Hepatocyte (in vitro differentiated cells): ENCODE measurements around the gene CDKN1A. TPM values are rescaled to one million over a fixed set of nuclear protein-coding genes. Genes with fewer than 3 reads are reported as not detected.
A peak's percentile ranks its signal among the peaks of the same experiment; 100 is the strongest.

ENCODE experiments used
- DNase-seq: peaks from one replicate; pipeline ENCODE4 v3.0.0-alpha.2; 2016; ENCODE audit warnings: low spot score
- H2AFZ ChIP-seq: fragments of 200-600 bp; sonication (generic); 2 replicates; pipeline ENCODE4 v1.6.0; 2016; ENCODE audit warnings: antibody characterized with exemption, mild to moderate bottlenecking
- H3K27ac ChIP-seq: fragments of 200-600 bp; sonication (generic); 2 replicates; pipeline ENCODE4 v1.5.1; 2016; ENCODE audit warnings: mild to moderate bottlenecking
- H3K27me3 ChIP-seq: fragments of 200-600 bp; sonication (generic); 2 replicates; pipeline ENCODE4 v1.6.1; 2016
- H3K36me3 ChIP-seq: fragments of 200-600 bp; sonication (generic); replicated peaks from 2 replicates; pipeline ENCODE4 v1.5.1; 2016; ENCODE audit warnings: low read depth; ENCODE audit not compliant: insufficient read depth
- H3K4me1 ChIP-seq: fragments of 200-600 bp; sonication (generic); 2 replicates; pipeline ENCODE4 v1.5.1; 2016; ENCODE audit warnings: mild to moderate bottlenecking, moderate library complexity; ENCODE audit not compliant: insufficient read depth
- H3K4me2 ChIP-seq: fragments of 200-600 bp; sonication (generic); 2 replicates; pipeline ENCODE4 v1.6.0; 2016
- H3K4me3 ChIP-seq: fragments of 200-600 bp; sonication (generic); 2 replicates; pipeline ENCODE4 v1.5.1; 2016; ENCODE audit warnings: mild to moderate bottlenecking
- H3K79me2 ChIP-seq: fragments of 200-600 bp; sonication (generic); 2 replicates; pipeline ENCODE4 v1.6.0; 2017; ENCODE audit warnings: mild to moderate bottlenecking
- H3K9me2 ChIP-seq: fragments of 200-600 bp; sonication (generic); replicated peaks from 2 replicates; pipeline ENCODE4 v1.6.0; 2017; ENCODE audit warnings: mild to moderate bottlenecking; ENCODE audit not compliant: insufficient read depth
- H3K9me3 ChIP-seq: fragments of 200-600 bp; sonication (generic); 2 replicates; pipeline ENCODE4 v1.5.1; 2016; ENCODE audit warnings: low read depth, mild to moderate bottlenecking
- H4K20me1 ChIP-seq: fragments of 200-600 bp; sonication (generic); 2 replicates; pipeline ENCODE4 v1.6.0; 2016; ENCODE audit warnings: mild to moderate bottlenecking; ENCODE audit not compliant: insufficient read depth, poor library complexity, severe bottlenecking
- EZH2 ChIP-seq: fragments of 200-600 bp; sonication (generic); IDR thresholded peaks from 2 replicates; pipeline ENCODE4 v1.6.1; 2016; ENCODE audit warnings: antibody characterized with exemption, mild to moderate bottlenecking, borderline replicate concordance
- EZH2phosphoT487 ChIP-seq: fragments of 200-600 bp; sonication (generic); IDR thresholded peaks from one replicate; pipeline ENCODE4 v1.6.1; 2018; ENCODE audit warnings: antibody characterized with exemption, mild to moderate bottlenecking, low read depth, moderate library complexity; ENCODE audit not compliant: unreplicated experiment, severe bottlenecking
- WGBS: methylation state at CpG from one replicate; pipeline ENCODE4 v1.1.6; 2016; ENCODE audit warnings: low lambda C conversion rate; ENCODE audit errors: missing lambda C conversion rate; 5-methylcytosine and 5-hydroxymethylcytosine counted together
- polyA plus RNA-seq: library from polyadenylated mRNA; unstranded; fragments of >200 nt; fragmentation: Nextera tagmentation; extraction: Ambion mirVana; gene quantifications from 2 replicates; pipeline ENCODE4 v1.2.1, GENCODE V29; 2016
- total RNA-seq: library from RNA; depleted of rRNA; stranded (reverse); fragments of >200 nt; gene quantifications from 2 replicates; pipeline ENCODE4 v1.2.3, GENCODE V29; 2014
- TF ChIP-seq, protein P1 (sequence below): fragments of 200-600 bp; sonication (generic); IDR thresholded peaks from 2 replicates; pipeline ENCODE4 v1.5.1; 2016; ENCODE audit warnings: antibody characterized with exemption, mild to moderate bottlenecking; ENCODE audit not compliant: poor library complexity

CDKN1A gene
- total and polyA plus RNA-seq, 2 experiments from 2014 or later, result 246 to 344 TPM

DNA sequence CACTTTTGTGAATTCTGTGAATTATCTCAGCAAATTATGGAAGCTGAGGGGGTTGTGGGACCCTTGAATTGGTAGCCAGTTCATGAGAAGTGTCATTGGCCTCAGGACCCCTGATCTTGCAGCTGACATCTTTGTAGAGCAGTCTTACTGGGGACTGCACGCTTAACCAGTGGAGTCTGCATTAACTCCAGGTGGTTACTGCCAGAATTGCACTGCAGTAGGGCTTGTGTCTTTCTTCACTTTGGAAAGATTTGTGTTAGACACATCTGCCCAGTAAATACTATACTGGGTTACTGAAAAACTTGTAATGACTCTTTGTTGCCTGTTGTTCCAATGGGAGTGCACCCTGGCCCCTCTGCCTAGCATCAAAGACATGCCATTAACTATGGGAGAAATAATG lies 21.2 kb upstream of the CDKN1A start:
- no peak overlapping the region for H3K4me2 ChIP-seq
- no peaks in the 10 kb centered on the region for H3K79me2 ChIP-seq

DNA sequence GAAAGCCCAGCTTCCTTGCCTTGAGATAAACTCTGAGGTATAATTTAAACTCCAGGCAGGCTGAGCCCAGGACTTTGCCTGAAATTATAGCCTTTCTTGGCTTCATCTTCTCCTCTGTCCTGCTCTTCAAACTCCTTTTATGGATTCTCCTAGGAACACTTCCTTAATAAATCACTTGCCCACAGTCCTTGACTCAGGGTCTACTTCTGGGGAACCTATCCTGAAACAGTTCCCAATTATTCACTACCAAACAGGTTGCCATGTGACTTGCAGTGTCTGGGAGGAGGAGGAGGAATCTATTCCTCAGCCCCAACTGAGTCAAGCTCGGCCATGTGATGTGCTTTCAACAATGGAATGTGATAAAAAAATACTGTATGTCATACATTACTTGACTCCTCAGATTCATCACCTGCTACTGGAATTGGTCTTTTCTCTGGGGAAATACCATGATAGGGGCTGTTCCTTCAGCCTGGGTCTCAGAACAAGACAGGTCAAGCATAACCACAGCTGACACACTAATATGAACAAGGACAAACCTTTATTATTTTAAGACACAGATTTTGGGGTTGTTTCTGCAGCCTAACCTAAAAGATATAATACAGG lies 20.5 kb upstream of the CDKN1A start:
- Histone ChIP-seq H3K79me2 (no peaks in the 10 kb centered on the region), H3K27me3 (peaks cover 4% of the 10 kb centered on the region), H3K9me3 (no peaks in the 10 kb centered on the region), H3K36me3 (no peaks in the 10 kb centered on the region), H4K20me1 (no peaks in the 10 kb centered on the region), H2AFZ (no peak overlapping the region), H3K4me2 (no peak overlapping the region), H3K27ac (no peak overlapping the region), H3K4me1 (peaks cover 15% of the 10 kb centered on the region), H3K4me3 (no peak overlapping the region), H3K9me2 (no peaks in the 10 kb centered on the region)
- DNase-seq, result no peak
- WGBS, result 61% methylated on average over 1 of the region's 1 CpG
- no peak for TF ChIP-seq EZH2
- TF ChIP-seq, protein P1, sequence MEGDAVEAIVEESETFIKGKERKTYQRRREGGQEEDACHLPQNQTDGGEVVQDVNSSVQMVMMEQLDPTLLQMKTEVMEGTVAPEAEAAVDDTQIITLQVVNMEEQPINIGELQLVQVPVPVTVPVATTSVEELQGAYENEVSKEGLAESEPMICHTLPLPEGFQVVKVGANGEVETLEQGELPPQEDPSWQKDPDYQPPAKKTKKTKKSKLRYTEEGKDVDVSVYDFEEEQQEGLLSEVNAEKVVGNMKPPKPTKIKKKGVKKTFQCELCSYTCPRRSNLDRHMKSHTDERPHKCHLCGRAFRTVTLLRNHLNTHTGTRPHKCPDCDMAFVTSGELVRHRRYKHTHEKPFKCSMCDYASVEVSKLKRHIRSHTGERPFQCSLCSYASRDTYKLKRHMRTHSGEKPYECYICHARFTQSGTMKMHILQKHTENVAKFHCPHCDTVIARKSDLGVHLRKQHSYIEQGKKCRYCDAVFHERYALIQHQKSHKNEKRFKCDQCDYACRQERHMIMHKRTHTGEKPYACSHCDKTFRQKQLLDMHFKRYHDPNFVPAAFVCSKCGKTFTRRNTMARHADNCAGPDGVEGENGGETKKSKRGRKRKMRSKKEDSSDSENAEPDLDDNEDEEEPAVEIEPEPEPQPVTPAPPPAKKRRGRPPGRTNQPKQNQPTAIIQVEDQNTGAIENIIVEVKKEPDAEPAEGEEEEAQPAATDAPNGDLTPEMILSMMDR, result no peak
- TF ChIP-seq EZH2phosphoT487, result no peak

More for the DNA sequence above, 21.2 kb upstream of the CDKN1A start:
- H3K4me3 ChIP-seq, result no peak overlapping the region
- no peak for TF ChIP-seq EZH2
- TF ChIP-seq, protein P1, result no peak
- no peak for TF ChIP-seq EZH2phosphoT487
- H3K4me1 ChIP-seq, result peaks cover 15% of the 10 kb centered on the region
- H3K9me2 ChIP-seq, result no peaks in the 10 kb centered on the region
- H3K36me3 ChIP-seq, result no peaks in the 10 kb centered on the region
- no peak overlapping the region for H2AFZ ChIP-seq
- no peaks in the 10 kb centered on the region for H3K9me3 ChIP-seq
- no peak for DNase-seq
- no peak overlapping the region for H3K27ac ChIP-seq
- WGBS, result 89% methylated on average over 1 of the region's 1 CpG
- peaks cover 4% of the 10 kb centered on the region for H3K27me3 ChIP-seq
- H4K20me1 ChIP-seq, result no peaks in the 10 kb centered on the region

DNA sequence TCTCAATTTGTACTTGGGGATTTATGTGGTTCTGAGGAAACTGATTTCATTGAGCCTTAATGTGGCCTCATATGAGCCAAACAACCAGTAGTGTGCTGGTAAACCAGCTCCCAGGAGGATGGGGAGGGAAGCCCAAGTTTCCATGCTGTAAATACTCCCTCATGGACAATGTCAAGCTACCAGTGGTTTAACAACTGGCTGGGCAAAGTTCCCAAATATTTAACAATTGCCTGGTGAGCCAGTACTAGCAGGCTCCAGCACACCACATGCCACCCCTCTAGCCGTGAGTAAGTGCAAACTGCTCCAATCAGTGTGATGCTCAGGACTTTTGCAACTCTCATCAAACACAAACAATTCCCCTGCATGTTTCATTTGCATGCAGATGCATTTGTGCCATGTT lies 19.2 kb upstream of the CDKN1A start:
- TF ChIP-seq, protein P1, result no peak
- TF ChIP-seq EZH2phosphoT487 (no peak), EZH2 (no peak)
- H3K36me3 ChIP-seq, result no peaks in the 10 kb centered on the region
- H3K9me3 ChIP-seq, result no peaks in the 10 kb centered on the region
- DNase-seq, result peak; percentile 69
- no peaks in the 10 kb centered on the region for H3K9me2 ChIP-seq
- peaks cover 15% of the 10 kb centered on the region for H3K4me1 ChIP-seq
- no peaks in the 10 kb centered on the region for H3K79me2 ChIP-seq
- H2AFZ ChIP-seq, result no peak overlapping the region
- no peak overlapping the region for H3K27ac ChIP-seq
- no peak overlapping the region for H3K4me3 ChIP-seq
- WGBS, result 48% methylated on average over 1 of the region's 1 CpG
- no peak overlapping the region for H3K4me2 ChIP-seq
- no peaks in the 10 kb centered on the region for H4K20me1 ChIP-seq
- H3K27me3 ChIP-seq, result peaks cover 4% of the 10 kb centered on the region
